NCI-H1694 treated with DMSO at 0.1 percent for 48 hours (cell line): Measurements from ENCODE around the gene TOMM20L.

Experiments used
- DNase-seq: peaks from one replicate; lab custom pipeline; 2025; lab: John Stamatoyannopoulos, UW

Gene TOMM20L

DNA sequence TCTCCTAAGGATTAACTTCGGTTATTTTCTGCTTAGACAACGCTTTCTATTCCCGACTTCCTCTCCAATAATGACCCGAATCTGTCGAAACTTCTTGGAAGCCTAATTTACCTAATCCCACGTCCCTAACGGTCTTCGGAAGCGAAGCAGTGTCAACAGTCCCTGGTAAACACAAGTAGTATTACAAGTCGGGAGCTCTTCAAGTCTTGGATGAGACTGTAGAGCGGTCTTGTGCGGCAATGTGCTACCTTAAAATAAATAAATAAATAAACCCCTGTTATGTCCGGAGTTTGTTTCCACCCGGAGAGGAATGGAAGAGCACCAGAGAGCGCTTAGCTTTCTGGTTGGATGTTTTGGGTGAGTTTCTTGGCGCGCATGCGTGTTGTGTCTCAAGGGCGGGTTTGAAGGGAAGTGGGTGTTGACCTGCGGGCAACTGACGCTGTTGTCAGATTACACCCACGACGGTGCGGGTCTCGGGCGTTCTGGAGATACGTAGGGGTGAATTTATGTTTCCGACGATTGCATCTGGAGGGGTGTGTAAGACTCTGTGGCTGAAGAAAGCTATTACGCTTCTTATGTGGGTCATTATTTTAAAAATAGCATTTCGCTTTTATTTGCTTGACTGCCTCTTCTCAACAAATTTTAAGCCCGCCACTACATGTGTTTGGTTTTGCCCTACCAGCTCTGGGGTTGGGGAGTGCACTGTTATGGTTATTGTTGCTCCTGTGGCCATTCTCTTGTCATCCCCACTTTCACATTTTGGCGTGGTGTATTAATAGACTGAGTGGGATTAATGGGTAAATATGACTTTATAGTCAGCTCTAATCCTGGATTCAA is 31.8 kb downstream of the TOMM20L start, which contains the start of the genes KIAA0586 and TIMM9:
KIAA0586 (plus strand) TSS at position 439 of the 837 bp plus-strand sequence. CDS start 546 bp downstream, outside the sequence.
TIMM9 (minus strand) TSS at position 251 of the 837 bp plus-strand sequence. CDS start 15,586 bp downstream, outside the sequence.
- DNase-seq = peak; percentile 96

DNA sequence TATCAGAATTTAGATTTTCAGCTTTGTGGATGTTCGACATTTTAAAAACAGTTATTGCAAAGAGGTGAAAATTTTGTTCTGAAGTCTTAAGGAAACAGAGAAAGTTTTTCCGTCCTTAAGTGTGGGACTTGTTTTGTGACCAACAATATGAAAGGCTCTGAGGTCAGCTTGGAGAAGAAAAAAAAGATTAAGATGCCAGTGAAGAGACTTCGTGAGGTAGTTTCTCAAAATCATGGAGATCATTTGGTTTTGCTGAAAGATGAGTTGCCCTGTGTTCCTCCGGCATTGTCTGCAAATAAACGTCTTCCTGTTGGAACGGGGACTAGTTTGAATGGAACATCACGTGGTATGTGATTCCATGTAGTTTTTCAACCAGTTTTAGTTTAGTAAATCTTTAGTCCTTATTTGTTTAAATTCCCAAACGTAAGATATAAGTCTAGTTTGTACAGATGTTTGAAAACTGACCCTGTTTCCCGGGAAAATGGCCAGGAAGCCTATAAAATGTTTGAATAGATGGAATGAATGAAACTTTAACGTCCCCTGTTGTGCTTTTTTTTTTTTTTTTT is 32.5 kb downstream of the TOMM20L start:
- DNase-seq = peak; percentile 37

DNA sequence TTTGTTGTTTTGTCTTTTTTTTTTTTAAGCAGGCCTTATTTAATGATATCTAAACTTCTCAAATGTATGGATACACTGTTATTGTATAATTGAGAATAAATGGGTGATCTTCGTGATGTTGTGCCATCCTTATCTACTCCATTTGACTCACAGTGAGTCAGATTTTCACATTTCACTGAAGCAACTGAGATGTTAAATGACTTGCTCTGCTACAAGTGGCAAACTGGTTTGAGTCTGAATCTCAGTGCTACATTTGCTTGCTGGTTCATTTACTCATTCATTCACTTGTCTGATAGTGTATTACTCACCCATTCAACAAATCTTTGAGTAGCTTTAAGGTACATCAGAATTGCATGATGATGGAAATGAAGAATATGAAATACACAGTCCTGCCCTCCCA is 34.4 kb downstream of the TOMM20L start:
- no peak for DNase-seq

DNA sequence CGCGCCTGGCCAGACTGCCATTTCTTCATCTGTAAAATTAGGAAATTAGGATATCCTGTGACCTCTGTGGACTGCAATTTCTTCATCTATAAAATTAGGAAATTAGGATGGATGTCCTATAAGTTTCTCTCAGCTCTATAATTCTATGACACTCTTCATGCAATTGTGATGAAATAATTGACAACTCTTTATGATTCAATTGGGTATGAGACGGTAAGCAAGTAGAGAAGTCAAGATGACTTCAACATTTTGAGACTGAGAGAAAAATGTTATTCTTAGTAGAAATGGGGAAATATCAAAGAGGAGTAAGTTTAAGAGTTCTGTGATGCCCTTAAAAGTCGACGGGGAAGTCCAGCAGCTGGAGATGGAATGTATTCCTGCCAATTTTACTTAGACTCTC is 43.7 kb downstream of the TOMM20L start:
- no peak for DNase-seq

DNA sequence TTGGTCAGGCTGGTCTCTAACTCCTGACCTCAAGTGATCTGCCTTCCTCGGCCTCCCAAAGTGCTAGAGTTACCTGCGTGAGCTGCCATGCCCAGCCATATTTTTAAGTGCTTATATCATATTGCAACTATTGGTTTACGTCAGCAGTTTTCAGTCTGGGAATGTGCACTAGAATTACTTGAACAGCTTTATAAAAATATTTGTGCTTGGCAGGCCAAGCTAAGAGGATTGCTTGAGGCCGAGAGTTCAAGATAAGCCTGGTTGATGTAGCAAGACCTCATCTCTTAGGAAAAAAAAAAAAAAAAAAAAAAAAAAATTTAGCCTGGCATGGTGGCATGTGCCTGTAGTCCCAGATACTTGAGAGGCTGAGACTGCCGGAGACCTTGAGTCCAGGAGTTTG is 48.9 kb downstream of the TOMM20L start:
- DNase-seq = no peak

DNA sequence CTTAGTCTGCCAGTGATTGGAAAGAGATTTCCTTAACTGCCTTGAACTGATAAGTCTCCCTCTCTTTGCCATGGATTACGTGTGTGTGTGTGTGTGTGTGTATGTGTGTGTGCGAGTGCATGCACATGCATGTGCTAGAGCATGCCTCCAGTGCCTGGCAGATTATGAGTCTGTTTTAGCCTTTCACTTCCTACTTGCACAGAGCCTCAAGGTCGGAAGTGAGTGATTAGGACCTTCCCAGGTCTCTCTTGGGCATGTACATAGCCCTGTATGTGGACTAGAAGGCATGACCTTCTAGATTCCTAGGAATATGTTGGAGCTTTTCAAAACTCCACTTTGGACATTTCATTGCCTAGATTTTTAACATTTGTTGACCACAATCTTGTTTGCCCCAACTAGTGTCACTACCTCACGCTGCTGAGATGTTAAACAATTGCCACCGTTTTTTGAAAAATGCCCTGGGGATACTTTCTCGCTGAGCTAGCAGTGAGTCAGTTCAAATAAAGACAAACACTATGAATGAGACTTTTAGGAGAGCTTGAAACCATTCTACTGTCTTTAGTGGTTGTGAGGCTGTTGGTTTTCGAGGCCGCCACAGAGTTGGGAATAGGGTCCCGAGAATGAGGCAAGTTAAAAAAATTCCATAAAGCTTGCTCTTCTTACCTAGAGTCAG is 60.0 kb downstream of the TOMM20L start:
- no peak for DNase-seq
